Astrocyte of the cerebellum (primary cell): ENCODE results near the gene XIRP2.
"Not testable (repeated sequence)": the region's sequence is repeated elsewhere in the genome, so short reads cannot be mapped to it uniquely, and the experiment has no call there.

ENCODE experiments used
- DNase-seq: peaks from one replicate; pipeline ENCODE4 v3.0.0-alpha.2; 2011; ENCODE audit warnings: low read depth
- H3K4me3 ChIP-seq: 2 replicates; pipeline ENCODE4 v1.5.1; 2011; ENCODE audit warnings: mild to moderate bottlenecking, low read depth, low read length, moderate library complexity
- CTCF ChIP-seq: IDR thresholded peaks from 2 replicates; pipeline ENCODE4 v1.5.1; 2012; ENCODE audit warnings: low read length, low read depth, moderate library complexity, mild to moderate bottlenecking; ENCODE audit errors: missing control alignments
- in situ Hi-C: cut with HindIII; loops from 2 replicates; pipeline ENCODE4 v1.10.0; 2017; ENCODE audit warnings: low sequenced_read_pairs

The XIRP2 gene

GRCh38 chr2:167100506-167100905 lies 212.2 kb downstream of the XIRP2 start:
- no peak overlapping the region for H3K4me3 ChIP-seq
- TF ChIP-seq CTCF = no peak
- no peak for DNase-seq
- in situ Hi-C loops = no loop called here

- no peak for DNase-seq
- H3K4me3 ChIP-seq = no peak overlapping the region
- no peak for TF ChIP-seq CTCF
- in situ Hi-C loops = no loop called here
These were observed 214.9 kb downstream of the XIRP2 start for GRCh38 chr2:167103028-167103756.

- in situ Hi-C loops = no loop called here
- DNase-seq = no peak
- no peak for TF ChIP-seq CTCF
- no peak overlapping the region for H3K4me3 ChIP-seq
These were observed 215.5 kb downstream of the XIRP2 start for GRCh38 chr2:167103757-167104133.

- no peak overlapping the region for H3K4me3 ChIP-seq
- DNase-seq = no peak
- in situ Hi-C loops = no loop called here
- TF ChIP-seq CTCF = no peak
These were observed 216.4 kb downstream of the XIRP2 start for GRCh38 chr2:167104691-167105090.

- in situ Hi-C loops, H3K4me3 ChIP-seq, DNase-seq: not testable (repeated sequence)
These were observed 221.4 kb downstream of the XIRP2 start for GRCh38 chr2:167109682-167110081.

- no peak for TF ChIP-seq CTCF
- DNase-seq = no peak
- in situ Hi-C loops = no loop called here
- no peak overlapping the region for H3K4me3 ChIP-seq
These were observed 222.1 kb downstream of the XIRP2 start for GRCh38 chr2:167110345-167110744.

GRCh38 chr2:167114018-167114417 lies 225.7 kb downstream of the XIRP2 start:
- H3K4me3 ChIP-seq = no peak overlapping the region
- in situ Hi-C loops = no loop called here
- no peak for DNase-seq
- no peak for TF ChIP-seq CTCF
